GM18499 (cell line): ENCODE results near the gene HTR3A.
"Not testable (repeated sequence)": the region's sequence is repeated elsewhere in the genome, so short reads cannot be mapped to it uniquely, and the experiment has no call there.

Source experiments
- ATAC-seq: cut with Tn5 transposase; IDR thresholded peaks from one replicate; pipeline ENCODE4 v1.9.1; 2021; ENCODE audit warnings: moderate number of reproducible peaks; ENCODE audit not compliant: insufficient read depth, unreplicated experiment

The HTR3A gene

GRCh38 chr11:113974741-113975470 lies at the start of gene HTR3A:
Gene HTR3A, plus strand, starts transcription at chr11:113975108. Its CDS starts 218 bp downstream, at chr11:113975326.
- no peak for ATAC-seq

DNA sequence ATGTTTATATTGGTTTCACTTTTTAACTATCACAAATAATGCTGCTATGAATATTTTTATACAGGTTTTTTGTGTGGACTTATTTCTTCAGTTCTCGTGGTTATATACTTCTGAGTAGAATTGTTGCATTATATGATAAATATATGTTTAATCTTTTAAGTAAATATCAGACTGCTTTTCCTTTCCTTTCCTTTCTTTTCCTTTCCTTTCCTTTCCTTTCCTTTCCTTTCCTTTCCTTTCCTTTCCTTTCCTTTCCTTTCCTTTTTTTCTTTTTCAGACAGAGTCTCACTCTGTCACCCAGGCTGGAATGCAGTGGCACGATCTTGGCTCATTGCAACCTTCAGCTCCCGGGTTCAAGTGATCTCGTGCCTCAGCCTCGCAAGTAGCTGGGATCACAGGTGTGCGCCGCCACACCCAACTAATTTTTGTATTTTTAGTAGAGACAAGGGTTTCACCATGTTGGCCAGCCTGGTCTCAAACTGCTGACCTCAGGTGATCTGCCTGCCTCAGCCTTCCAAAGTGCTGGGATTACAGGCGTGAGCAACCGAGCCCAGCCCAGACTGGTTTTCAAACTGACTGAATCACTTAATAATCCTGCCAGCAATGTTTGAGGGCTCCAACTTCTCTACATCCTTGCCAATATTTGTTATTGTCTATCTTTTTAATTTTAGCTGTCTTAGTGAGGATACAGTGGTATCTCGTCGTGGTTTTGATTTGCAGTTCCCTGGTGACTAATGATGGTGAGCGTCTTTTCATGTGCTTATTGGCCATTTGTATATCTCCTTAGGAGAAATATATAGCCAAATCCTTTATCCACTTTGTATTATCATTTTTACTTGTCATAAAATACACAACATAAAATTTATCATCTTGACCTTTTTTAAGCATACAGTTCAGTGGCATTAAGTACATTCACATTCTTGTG lies 48.4 kb upstream of the HTR3A start:
- ATAC-seq, result no peak

DNA sequence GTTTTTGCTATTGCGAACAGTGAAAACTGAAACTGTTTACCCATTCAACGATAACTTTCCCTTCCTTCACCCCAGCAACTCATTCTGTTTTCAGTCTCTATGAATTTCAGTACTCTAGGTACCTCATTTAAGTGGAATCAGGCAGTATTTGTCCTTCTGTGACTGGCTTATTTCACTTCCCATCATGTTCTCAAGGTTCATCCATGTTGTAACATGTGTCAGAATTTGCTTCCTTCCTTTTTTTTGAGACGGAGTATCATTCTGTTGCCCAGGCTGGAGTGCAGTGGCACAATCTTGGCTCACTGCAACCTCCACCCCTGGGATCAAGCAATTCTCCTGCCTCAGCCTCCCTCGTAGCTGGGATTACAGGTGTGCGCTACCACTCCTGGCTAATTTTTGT lies 46.6 kb upstream of the HTR3A start:
- no peak for ATAC-seq

DNA sequence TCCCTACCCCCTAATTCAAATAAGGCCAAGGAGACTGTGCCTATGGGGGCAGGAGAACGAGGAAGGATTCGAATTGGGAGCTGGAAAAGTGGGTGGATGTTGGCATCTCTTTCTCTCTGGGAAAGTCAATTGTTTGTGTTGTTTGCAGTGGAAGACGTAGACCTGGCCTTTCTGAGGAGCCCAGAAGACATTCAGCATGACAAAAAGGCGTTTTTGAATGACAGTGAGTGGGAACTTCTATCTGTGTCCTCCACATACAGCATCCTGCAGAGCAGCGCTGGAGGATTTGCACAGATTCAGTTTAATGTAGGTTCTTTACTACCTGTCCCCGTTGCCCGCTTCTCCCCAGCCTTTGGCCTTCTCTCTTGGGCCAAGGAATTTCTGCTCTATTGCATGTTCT lies 42.1 kb upstream of the HTR3A start:
- no peak for ATAC-seq

GRCh38 chr11:113934193-113934592 lies 40.7 kb upstream of the HTR3A start:
- not testable (repeated sequence) for ATAC-seq

GRCh38 chr11:113934761-113935160 lies 40.1 kb upstream of the HTR3A start:
- ATAC-seq, result no peak

GRCh38 chr11:113935858-113936257 lies 39.0 kb upstream of the HTR3A start:
- ATAC-seq, result no peak

DNA sequence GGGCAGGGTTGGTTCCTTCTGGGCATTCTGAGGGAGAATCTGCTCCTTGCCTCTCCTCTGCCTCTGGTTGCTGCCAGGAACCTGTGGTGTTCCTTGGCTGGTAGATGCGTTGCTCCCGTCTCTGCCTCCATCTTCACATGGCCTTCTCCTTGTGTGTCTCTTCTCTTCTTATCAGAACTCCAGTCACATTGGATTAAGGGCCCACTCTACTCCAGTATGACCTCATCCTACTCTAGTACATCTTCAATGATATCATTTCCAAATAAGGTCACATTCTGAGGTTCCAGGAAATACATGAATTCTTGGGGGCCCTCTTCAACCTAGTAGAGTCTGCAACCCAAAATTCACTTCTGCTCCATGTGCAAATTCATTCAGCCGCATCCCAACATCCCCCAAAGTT lies 37.0 kb upstream of the HTR3A start:
- ATAC-seq, result no peak

GRCh38 chr11:113942256-113942655 lies 32.7 kb upstream of the HTR3A start:
- no peak for ATAC-seq

DNA sequence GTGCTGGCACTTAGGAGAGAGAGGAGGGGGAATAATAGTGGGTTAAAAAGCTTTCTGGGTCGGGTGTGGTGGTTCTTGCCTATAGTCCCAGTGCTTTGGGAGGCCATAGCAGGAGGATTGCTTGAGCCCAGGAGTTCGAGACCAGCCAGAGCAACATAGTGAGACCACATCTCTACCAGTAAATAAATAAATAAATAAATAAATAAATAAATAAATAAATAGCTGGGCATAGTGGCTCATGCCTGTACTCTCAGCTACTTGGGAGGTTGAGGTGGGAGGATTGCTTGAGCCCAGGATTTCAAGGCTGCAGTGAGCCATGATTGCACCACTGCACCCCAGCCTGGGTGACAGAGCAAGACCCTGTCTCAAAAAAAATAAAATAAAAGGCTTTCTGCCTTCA lies 28.7 kb upstream of the HTR3A start:
- not testable (repeated sequence) for ATAC-seq

DNA sequence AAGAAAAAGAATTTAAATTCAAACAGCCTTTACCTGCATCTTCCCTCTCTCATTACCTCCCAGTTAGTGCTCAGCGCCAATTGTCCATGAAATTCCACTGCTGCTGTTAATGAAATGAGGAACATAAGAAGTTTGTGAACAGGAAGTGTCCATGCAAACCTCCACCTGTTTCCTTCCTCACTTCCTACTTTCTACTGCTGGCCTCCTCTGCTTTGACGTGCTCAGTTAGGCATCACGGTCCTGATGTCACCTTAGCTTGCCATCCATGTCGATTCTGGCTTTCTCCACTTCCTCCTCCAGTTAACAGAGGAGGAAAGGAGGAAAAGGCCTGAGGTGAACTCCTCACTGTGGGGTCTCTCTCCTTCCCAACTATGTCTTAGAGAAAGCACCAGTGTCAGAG lies 26.9 kb upstream of the HTR3A start:
- ATAC-seq, result no peak

DNA sequence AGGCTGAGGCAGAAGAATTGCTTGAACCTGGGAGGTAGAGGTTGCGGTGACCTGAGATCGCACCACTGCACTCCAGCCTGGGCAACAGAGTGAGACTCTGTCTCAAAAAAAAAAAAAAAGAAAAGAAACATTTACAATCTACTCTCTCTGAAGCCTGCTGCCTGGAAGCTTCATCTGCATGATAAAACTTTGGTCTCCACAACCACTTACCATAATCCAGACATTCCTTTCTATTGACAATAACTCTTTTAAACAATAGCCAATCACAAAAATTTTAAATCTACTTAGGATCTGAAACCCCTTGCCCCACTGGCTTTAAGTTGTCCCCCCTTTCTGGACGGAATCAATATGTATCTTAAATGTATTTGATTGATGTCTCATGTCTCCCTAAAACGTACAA lies 25.0 kb upstream of the HTR3A start:
- no peak for ATAC-seq

- no peak for ATAC-seq
These were observed 23.4 kb upstream of the HTR3A start for GRCh38 chr11:113951537-113951936.

DNA sequence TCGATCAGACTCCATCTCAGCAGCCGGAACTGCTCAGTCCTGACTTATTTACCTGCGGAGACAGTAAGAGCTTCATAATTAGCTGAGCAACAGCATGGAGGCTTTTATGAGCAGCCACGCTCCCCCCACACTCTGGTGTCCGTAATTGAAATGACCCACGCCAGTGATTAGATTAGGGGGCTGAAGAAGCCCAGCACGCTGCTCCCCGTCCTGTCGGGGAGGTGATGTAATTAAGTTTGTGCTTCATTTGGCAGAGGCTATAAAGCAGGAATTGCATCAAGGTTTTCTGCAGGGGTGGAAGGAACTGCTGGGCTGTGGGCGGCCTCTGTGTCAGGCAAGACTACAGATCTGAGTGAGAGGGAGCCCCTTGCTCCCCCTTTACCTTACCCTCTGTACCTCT lies 22.8 kb upstream of the HTR3A start:
- no peak for ATAC-seq

- ATAC-seq, result no peak
These were observed 22.3 kb upstream of the HTR3A start for GRCh38 chr11:113952588-113952987.

DNA sequence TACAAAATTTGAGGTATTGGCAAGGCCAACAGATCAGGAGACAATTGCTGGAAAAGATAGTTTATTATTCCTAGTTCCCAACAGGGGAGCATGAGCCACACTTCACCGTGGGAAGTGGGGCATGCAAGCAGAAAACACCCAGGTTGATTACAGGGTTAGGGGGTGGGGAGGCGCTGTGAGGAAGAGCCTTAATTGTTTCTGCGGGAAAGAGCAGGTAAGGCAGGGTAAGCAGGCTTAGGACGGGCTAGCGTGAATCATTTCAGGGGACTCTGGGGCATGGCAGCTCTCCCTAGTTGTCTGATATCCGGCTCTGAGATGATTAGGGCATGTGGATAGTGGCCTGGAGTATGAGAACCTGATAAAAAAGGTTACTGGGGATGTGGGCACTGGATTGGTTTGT lies 20.7 kb upstream of the HTR3A start:
- no peak for ATAC-seq

GRCh38 chr11:113956986-113957385 lies 17.9 kb upstream of the HTR3A start:
- ATAC-seq, result no peak

- no peak for ATAC-seq
These were observed 14.1 kb upstream of the HTR3A start for GRCh38 chr11:113960702-113961330.

GRCh38 chr11:113967361-113967760 lies 7.5 kb upstream of the HTR3A start:
- no peak for ATAC-seq

GRCh38 chr11:113971506-113972195 lies 3.3 kb upstream of the HTR3A start:
- ATAC-seq, result no peak
